GM23248 (cell line): Measurements from ENCODE around the gene KATNBL1. TPM values are rescaled to one million over a fixed set of nuclear protein-coding genes. Genes with fewer than 3 reads are reported as not detected.

ENCODE experiments used
- DNase-seq: peaks from one replicate; pipeline ENCODE4 v3.0.0-alpha.2; 2015
- H2AFZ ChIP-seq: fragments of 200-600 bp; sonication (generic); 2 replicates; pipeline ENCODE4 v1.6.1; 2016; ENCODE audit warnings: antibody characterized with exemption
- H3F3A ChIP-seq: fragments of 200-600 bp; sonication (generic); 2 replicates; pipeline ENCODE4 v1.6.1; 2016; ENCODE audit warnings: mild to moderate bottlenecking, antibody characterized with exemption, mixed run types; ENCODE audit not compliant: insufficient read depth
- H3K27ac ChIP-seq: fragments of 200-600 bp; sonication (generic); 2 replicates; pipeline ENCODE4 v1.5.1; 2016; ENCODE audit warnings: mild to moderate bottlenecking
- H3K27me3 ChIP-seq: fragments of 200-600 bp; sonication (generic); replicated peaks from 2 replicates; pipeline ENCODE4 v1.6.1; 2016; ENCODE audit warnings: mild to moderate bottlenecking; ENCODE audit not compliant: insufficient read depth
- H3K36me3 ChIP-seq: fragments of 200-600 bp; sonication (generic); 2 replicates; pipeline ENCODE4 v1.6.1; 2016; ENCODE audit warnings: low read depth, mild to moderate bottlenecking
- H3K4me1 ChIP-seq: fragments of 200-600 bp; sonication (generic); 2 replicates; pipeline ENCODE4 v1.6.1; 2016; ENCODE audit warnings: mild to moderate bottlenecking; ENCODE audit not compliant: insufficient read depth
- H3K4me2 ChIP-seq: fragments of 200-600 bp; sonication (generic); one replicate; pipeline ENCODE4 v1.6.1; 2016; ENCODE audit warnings: mild to moderate bottlenecking; ENCODE audit not compliant: unreplicated experiment
- H3K4me3 ChIP-seq: fragments of 200-600 bp; sonication (generic); 2 replicates; pipeline ENCODE4 v1.5.1; 2016; ENCODE audit warnings: mild to moderate bottlenecking
- H3K79me2 ChIP-seq: fragments of 200-600 bp; sonication (generic); 2 replicates; pipeline ENCODE4 v1.6.1; 2016; ENCODE audit warnings: mild to moderate bottlenecking; ENCODE audit not compliant: insufficient read depth
- H3K9ac ChIP-seq: fragments of 200-600 bp; sonication (generic); 2 replicates; pipeline ENCODE4 v1.6.1; 2016; ENCODE audit warnings: mild to moderate bottlenecking
- H3K9me2 ChIP-seq: fragments of 200-600 bp; sonication (generic); 2 replicates; pipeline ENCODE4 v1.6.1; 2016; ENCODE audit warnings: mixed run types, mild to moderate bottlenecking, moderate library complexity; ENCODE audit not compliant: insufficient read depth
- H3K9me3 ChIP-seq: fragments of 200-600 bp; sonication (generic); one replicate; pipeline ENCODE4 v1.6.1; 2017; ENCODE audit warnings: low read depth
- H4K20me1 ChIP-seq: fragments of 200-600 bp; sonication (generic); 2 replicates; pipeline ENCODE4 v1.6.0; 2016; ENCODE audit not compliant: insufficient read depth
- EZH2 ChIP-seq: fragments of 200-600 bp; sonication (generic); IDR thresholded peaks from 2 replicates; pipeline ENCODE4 v1.6.1; 2018; ENCODE audit warnings: antibody characterized with exemption, mild to moderate bottlenecking; ENCODE audit not compliant: insufficient read depth, poor library complexity, severe bottlenecking
- EZH2phosphoT487 ChIP-seq: fragments of 200-600 bp; sonication (generic); IDR thresholded peaks from 2 replicates; pipeline ENCODE4 v1.6.1; 2018; ENCODE audit warnings: antibody characterized with exemption, moderate library complexity, mild to moderate bottlenecking, low read depth; ENCODE audit not compliant: insufficient read depth
- WGBS, 2 experiments: methylation state at CpG; one replicate each; pipeline ENCODE4 v1.1.6; 2015 to 2017; ENCODE audit warnings: low lambda C conversion rate in 2 of 2, low coverage in 1 of 2; ENCODE audit errors: missing lambda C conversion rate in 2 of 2; 5-methylcytosine and 5-hydroxymethylcytosine counted together
- in situ Hi-C: fragments of 300-500 bp; cut with MboI; formaldehyde crosslinking; loops from 2 replicates; pipeline ENCODE4 v1.15.0; 2020
- polyA plus RNA-seq: library from polyadenylated mRNA; unstranded; fragments of >200 nt; fragmentation: Nextera tagmentation; extraction: Ambion mirVana; gene quantifications from 2 replicates; pipeline ENCODE4 v1.2.1, GENCODE V29; 2016
- total RNA-seq: library from RNA; depleted of rRNA; stranded (reverse); fragments of >200 nt; shearing (Covaris generic); gene quantifications from 2 replicates; pipeline ENCODE4 v1.2.3, GENCODE V29; 2014

KATNBL1 gene
- total and polyA plus RNA-seq, 2 experiments from 2014 or later: 39.3 to 51.9 TPM

DNA sequence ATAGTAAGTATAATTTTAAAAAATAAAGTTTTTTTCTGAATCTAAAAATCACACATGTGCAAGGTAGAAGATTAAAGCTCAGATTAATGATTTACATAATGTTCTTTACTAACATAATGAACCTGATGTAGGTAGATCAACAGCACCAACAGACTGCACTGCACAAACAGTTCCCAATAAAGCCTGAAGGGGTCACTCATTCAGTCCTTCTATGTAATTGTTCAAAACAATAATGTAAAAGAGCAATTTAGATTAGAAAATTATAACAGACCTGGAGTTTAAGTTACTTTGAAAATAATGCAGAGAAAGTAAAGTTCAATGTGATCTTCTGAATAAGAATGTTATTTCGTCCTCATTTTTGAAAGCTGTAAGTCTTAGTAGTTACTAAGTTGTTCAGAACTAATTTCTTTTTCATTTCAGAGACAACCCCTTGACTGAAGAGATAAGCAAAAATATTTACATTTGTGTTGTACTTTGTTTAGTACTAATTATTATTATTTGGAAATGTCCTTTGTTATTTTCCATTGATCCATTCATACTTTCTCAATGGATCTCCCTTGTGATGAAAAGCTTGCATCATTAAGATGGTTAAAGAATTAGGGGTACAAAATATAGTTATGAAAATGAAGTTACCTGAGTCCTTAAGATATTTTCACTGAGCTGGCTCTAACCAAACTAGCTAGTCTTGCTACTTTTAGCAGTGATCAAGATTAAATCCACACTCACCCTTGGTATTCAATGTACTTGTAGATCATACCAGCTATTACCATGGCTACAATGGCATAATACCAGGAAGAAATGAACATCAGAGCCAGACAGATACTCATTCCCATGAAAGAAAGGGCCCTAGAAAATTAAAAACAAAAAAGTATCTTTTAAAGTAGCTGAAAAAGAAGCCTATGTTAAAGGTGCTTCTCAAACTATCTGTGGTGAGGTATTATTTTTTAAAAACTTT lies 31.8 kb upstream of the KATNBL1 start:
- Histone ChIP-seq H3K27ac (0 out of 2 replicates have a peak overlapping the region, but pooled peaks have one; percentile 17), H3K79me2 (no peaks in the 10 kb centered on the region), H3K9ac (0 out of 2 replicates have a peak overlapping the region, but pooled peaks have one; percentile 12), H3K9me3 (no peaks in the 10 kb centered on the region), H3K4me2 (no peak overlapping the region), H3K9me2 (no peaks in the 10 kb centered on the region), H2AFZ (no peak overlapping the region), H3F3A (peaks cover 29% of the 10 kb centered on the region), H4K20me1 (no peaks in the 10 kb centered on the region), H3K4me1 (peaks cover 34% of the 10 kb centered on the region), H3K27me3 (no peaks in the 10 kb centered on the region), H3K36me3 (peaks cover 14% of the 10 kb centered on the region), H3K4me3 (no peak overlapping the region)
- WGBS, 2 experiments: 56% methylated on average over 1 of the region's 1 CpG
- in situ Hi-C loops: loop anchor here (25.0 kb wide), 1 partner anchor 346 kb away; the partner anchor contains the start of gene GOLGA8B
- TF ChIP-seq EZH2 (no peak), EZH2phosphoT487 (no peak)
- DNase-seq: peak; percentile 63

DNA sequence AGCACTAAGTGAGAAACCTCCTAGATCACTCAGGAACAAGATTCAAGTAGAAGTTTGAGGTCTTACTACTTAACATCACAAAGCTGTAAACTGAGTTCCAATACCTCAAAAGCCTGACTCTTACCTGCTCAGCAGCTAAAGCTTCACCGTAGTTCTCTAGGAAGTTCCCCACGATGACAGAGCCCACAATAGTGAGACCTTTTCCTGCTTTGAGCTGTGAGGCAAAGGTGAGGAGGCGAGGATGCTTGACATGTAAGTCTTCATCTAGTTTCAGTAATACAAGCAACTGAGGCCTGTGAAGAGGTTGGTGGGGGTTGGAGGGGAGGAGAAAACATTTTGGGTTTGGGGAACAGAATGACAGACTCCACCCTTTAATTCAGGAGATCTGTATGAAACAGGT lies 30.6 kb upstream of the KATNBL1 start:
- Histone ChIP-seq H3K4me2 (no peak overlapping the region), H3F3A (peaks cover 29% of the 10 kb centered on the region), H4K20me1 (no peaks in the 10 kb centered on the region), H3K9me2 (no peaks in the 10 kb centered on the region), H3K4me1 (peaks cover 34% of the 10 kb centered on the region), H3K36me3 (peaks cover 21% of the 10 kb centered on the region), H3K27me3 (no peaks in the 10 kb centered on the region), H2AFZ (no peak overlapping the region), H3K4me3 (no peak overlapping the region), H3K9me3 (no peaks in the 10 kb centered on the region), H3K27ac (peak overlapping the region; percentile 84; the same call in 1 of the 2 replicates), H3K79me2 (no peaks in the 10 kb centered on the region), H3K9ac (no peak overlapping the region)
- in situ Hi-C loops: loop anchor here (25.0 kb wide), 1 partner anchor 347 kb away; the partner anchor contains the start of gene GOLGA8B
- no peak for DNase-seq
- TF ChIP-seq EZH2phosphoT487: no peak
- TF ChIP-seq EZH2: no peak
- 99 to 100% methylated on average over 3 of the region's 3 CpGs for WGBS, 2 experiments

- H3K9ac ChIP-seq: peak overlapping the region; percentile 58
- peak overlapping the region; percentile 62 for H3K4me3 ChIP-seq
- no peaks in the 10 kb centered on the region for H3K79me2 ChIP-seq
- peak overlapping the region; percentile 58 for H2AFZ ChIP-seq
- in situ Hi-C loops: loop anchor here (25.0 kb wide), 1 partner anchor 348 kb away; the partner anchor contains the start of gene GOLGA8B
- H3K4me2 ChIP-seq: peak overlapping the region; percentile 80
- peak overlapping the region; percentile 84 for H3K27ac ChIP-seq
- H3K9me3 ChIP-seq: no peaks in the 10 kb centered on the region
- H3K27me3 ChIP-seq: no peaks in the 10 kb centered on the region
- peaks cover 22% of the 10 kb centered on the region for H3K36me3 ChIP-seq
- DNase-seq: peak; percentile 93
- TF ChIP-seq EZH2: no peak
- H3K4me1 ChIP-seq: peaks cover 34% of the 10 kb centered on the region
- no peaks in the 10 kb centered on the region for H4K20me1 ChIP-seq
- peaks cover 29% of the 10 kb centered on the region for H3F3A ChIP-seq
- H3K9me2 ChIP-seq: no peaks in the 10 kb centered on the region
- WGBS, 2 experiments: 24 to 25% methylated on average over 4 of the region's 4 CpGs
Measured at GRCh38 chr15:34239151-34239808, 29.4 kb upstream of the KATNBL1 start.

- TF ChIP-seq EZH2: no peak
- no peak for TF ChIP-seq EZH2phosphoT487
- no peaks in the 10 kb centered on the region for H4K20me1 ChIP-seq
- H3K27me3 ChIP-seq: no peaks in the 10 kb centered on the region
- H3K36me3 ChIP-seq: peaks cover 36% of the 10 kb centered on the region
- no peak overlapping the region for H3K9ac ChIP-seq
- in situ Hi-C loops: loop anchor here (25.0 kb wide), 1 partner anchor 354 kb away; the partner anchor contains the start of gene GOLGA8B
- no peaks in the 10 kb centered on the region for H3K79me2 ChIP-seq
- DNase-seq: no peak
- H3K9me2 ChIP-seq: no peaks in the 10 kb centered on the region
- H3F3A ChIP-seq: peaks cover 6% of the 10 kb centered on the region
- H3K27ac ChIP-seq: no peak overlapping the region
- no peak overlapping the region for H2AFZ ChIP-seq
- WGBS, 2 experiments: 77 to 86% methylated on average over 6 of the region's 6 CpGs
- H3K4me1 ChIP-seq: peaks cover 8% of the 10 kb centered on the region
- H3K4me3 ChIP-seq: no peak overlapping the region
- no peak overlapping the region for H3K4me2 ChIP-seq
- no peaks in the 10 kb centered on the region for H3K9me3 ChIP-seq
Measured at GRCh38 chr15:34233614-34234013, 23.7 kb upstream of the KATNBL1 start.
